Sigmoid colon (tissue), 4 donors: ENCODE data around the gene FAM111A.

Experiments
- EP300 ChIP-seq, 4 donors: sonication (generic); formaldehyde crosslinking; IDR thresholded peaks; one replicate each; pipeline ENCODE4 v1.6.1; 2017; ENCODE audit warnings: antibody characterized with exemption in 4 of 4
- POLR2A ChIP-seq, 2 donors: fragments of 450-650 bp; IDR thresholded peaks; one replicate each; pipeline ENCODE4 v1.6.1; 2016; ENCODE audit warnings: antibody characterized with exemption in 2 of 2, mild to moderate bottlenecking in 2 of 2, moderate library complexity in 2 of 2
- POLR2AphosphoS5 ChIP-seq, 4 donors: sonication (generic); formaldehyde crosslinking; IDR thresholded peaks; one replicate each; pipeline ENCODE4 v1.6.1; 2017; ENCODE audit warnings: antibody characterized with exemption in 4 of 4
- TF ChIP-seq, protein P1 (sequence below), 4 experiments: fragments of 450-650 bp in 3 of 4; fragments of 200-600 bp in 1 of 4; IDR thresholded peaks; one replicate each; pipeline ENCODE4 v1.5.1; 2016 to 2019; ENCODE audit warnings: antibody characterized with exemption in 4 of 4, mild to moderate bottlenecking in 3 of 4, moderate library complexity in 2 of 4

DNA sequence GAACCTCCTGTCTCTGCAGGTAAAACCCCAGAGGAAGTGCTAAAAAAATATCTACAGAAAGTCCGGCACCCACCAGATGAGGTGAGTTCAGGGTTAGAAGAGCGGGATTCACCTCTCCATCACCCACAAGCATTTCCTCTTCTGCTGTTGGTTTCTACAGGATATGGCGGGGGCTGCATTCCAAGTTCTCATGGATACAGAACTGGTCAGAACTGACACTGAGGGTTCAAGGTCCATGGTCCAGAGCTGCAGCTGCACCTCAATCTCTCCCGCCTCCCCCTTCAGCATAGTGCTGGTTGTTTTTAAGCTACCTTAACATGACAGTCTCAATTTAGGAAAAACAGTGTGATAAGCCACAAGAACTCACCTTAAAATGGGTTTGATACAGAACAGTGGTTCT is 48.4 kb downstream of the FAM111A start:
- TF ChIP-seq, protein P1, sequence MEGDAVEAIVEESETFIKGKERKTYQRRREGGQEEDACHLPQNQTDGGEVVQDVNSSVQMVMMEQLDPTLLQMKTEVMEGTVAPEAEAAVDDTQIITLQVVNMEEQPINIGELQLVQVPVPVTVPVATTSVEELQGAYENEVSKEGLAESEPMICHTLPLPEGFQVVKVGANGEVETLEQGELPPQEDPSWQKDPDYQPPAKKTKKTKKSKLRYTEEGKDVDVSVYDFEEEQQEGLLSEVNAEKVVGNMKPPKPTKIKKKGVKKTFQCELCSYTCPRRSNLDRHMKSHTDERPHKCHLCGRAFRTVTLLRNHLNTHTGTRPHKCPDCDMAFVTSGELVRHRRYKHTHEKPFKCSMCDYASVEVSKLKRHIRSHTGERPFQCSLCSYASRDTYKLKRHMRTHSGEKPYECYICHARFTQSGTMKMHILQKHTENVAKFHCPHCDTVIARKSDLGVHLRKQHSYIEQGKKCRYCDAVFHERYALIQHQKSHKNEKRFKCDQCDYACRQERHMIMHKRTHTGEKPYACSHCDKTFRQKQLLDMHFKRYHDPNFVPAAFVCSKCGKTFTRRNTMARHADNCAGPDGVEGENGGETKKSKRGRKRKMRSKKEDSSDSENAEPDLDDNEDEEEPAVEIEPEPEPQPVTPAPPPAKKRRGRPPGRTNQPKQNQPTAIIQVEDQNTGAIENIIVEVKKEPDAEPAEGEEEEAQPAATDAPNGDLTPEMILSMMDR (IDR thresholded peaks at IDR 0.05), result no peak
- no peak for TF ChIP-seq POLR2AphosphoS5 (IDR thresholded peaks at IDR 0.05)
- no peak for TF ChIP-seq POLR2A (IDR thresholded peaks at IDR 0.05)
- no peak for TF ChIP-seq EP300 (IDR thresholded peaks at IDR 0.05)
